ENCODE results near the gene P2RY14.
A peak's percentile ranks its signal among the peaks of the same experiment; 100 is the strongest.

P2RY14 gene

DNA sequence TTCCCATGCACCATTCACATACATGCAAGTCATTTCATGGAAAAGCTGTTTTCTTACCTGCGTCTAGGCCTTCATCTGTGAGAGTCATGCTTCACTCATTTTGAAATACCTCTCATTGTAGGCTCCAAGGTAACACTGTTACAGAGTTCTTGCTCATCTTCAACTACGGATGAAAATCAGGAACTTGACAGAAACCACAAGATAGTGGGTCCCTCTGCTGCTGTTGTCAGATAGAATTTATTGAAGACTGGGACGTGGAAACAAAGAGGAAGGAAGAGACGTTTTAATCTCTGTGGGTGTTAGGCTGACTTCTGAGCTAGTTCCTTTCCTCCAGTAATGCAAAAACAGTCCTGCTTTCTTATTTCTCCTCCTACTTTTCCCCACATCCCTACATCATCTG is at the start of gene P2RY14:
TSS of gene P2RY14 (minus strand) at position 313 of the 400 bp plus-strand sequence. CDS start 64,226 bp downstream, outside the sequence.
- DNase-seq: no peak

DNA sequence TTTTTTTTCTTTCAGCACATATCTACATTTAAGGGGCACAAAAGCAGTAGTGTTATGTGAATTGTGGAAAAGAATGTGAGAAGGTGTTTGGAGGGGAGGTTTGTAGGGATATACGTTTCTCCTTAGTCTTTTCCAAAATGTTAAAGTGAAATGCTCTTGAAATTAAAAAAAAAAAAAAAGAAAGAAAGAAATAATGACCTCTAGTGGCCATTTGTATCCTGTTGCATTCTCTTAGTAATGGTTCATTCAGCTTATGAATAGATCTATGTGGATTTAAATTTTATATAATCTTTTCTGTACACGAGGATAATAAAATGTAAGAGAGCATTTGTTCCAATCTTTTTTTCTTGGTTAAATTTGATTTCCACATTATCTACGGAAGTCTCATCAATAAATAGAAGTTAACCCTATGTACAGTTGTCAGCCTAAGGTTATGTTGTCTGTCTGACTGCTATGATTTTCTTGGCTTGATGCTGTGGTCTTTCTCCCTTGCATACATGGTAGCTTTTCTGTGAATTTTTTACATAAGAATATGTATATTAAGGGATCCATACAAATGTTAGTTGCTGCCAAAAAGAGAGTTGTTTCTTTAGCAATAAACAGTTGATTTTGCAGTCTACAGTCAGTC is 49.3 kb upstream of the P2RY14 start:
- no peak for DNase-seq

DNA sequence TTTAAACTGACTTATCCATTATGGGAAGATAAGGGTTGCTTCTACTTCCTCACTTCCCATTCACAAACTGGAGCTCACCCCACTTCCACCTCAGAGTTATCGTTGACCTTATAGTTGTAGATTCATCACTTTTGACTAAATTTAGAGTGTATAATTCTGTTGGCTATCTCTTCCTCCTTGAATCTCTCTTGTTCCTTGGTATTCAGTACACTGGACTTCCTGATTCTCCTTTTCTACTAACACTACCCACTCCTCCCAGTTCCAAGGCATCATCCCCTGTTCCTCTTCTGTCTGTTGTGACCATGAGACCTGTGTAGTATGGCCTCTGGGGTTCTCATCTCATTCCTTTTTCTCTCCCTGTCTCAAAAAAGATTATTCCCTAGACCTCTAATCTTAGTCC is 44.2 kb upstream of the P2RY14 start:
- no peak for DNase-seq

DNA sequence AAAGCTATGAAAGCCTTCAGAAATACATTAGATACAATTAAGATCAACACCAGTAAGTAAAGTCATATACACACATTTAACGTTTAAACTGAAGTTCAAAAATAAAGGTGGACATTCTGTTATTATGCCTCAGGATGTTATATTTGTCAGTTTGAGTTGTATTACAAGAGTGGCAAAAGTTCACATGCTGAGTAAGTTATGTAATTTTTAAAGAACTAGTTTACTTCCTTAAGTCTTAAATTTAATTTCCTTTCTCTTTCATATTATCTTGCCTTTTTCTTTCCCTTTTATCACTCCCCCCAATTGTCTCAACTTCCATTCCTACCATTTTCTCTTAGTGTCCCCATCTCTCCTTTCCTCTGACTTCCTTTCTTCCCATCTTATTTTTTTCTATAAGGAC is 43.2 kb upstream of the P2RY14 start:
- no peak for DNase-seq

DNA sequence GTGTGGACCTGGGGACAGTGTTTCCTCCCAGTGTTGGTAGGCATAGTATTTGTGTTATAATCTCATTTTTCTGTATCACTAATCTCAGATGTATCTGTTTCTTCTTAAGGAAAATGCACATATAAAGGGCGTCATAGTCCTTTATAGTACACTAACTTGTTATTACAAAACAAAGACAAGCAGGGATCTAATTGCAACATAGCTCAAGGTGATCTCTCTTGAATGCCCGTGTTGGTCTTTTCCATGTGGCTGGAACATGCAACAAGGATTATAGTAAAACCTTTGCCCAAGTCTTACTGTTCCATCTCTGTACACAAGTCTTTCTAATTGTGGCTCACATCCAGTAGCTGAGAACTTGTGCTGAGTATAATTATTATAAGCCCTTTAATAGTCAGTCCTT is 41.8 kb upstream of the P2RY14 start:
- no peak for DNase-seq

DNA sequence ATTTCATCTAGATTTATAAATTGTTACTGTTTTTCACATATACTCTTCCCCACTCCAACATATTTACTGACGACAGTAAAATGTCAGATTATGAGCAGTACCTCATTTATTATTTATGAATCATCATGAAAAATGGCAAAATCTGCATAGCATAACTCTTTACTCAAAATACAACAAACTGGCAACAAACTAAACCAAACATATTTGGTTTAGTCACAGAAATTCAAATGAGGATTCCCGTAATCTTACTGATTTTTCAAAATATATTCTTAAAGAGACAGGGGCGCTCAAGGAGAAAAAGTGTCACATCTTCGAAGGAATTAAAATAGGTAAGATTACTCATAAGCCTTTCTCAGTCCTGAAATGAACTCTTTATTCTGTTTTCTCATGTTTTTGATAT is 41.3 kb upstream of the P2RY14 start:
- DNase-seq: no peak

DNA sequence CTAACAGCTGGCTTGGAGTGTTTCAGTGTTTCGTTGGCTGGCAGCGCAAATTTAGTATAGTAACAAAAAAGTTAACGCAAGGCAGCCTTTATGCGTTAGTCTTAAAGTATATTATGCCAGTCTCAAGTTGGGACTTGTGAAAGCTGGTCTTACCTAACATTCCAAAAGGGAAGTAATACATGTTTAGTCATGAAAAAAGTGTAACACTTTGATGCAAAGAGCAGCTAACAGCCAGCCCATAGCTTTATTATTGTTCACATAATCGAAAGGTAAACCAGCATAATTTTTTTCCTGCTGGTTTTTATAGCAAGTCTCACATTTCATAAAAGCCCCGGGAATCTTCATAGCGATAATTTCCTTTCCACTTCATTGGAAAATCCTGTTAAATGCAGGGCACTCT is 40.6 kb upstream of the P2RY14 start:
- no peak for DNase-seq

DNA sequence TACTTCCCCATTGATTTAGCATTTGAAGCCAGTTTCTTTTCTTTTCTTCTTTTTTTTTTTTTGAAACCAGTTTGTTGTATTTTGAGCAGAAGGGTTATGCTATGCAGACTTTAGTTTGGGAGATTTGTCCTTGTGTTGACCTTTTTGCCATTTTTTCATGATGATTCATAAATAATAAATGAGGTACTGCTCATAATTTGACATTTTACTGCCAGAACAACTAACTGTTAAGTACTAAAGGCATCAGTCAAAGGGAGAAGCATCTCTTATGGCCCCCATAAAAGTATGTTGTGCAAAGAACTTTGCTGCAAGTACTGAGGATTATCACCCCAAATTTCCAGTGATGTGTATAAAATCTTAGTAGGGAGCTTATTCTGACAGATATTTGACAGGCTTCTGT is 40.0 kb upstream of the P2RY14 start:
- no peak for DNase-seq

DNA sequence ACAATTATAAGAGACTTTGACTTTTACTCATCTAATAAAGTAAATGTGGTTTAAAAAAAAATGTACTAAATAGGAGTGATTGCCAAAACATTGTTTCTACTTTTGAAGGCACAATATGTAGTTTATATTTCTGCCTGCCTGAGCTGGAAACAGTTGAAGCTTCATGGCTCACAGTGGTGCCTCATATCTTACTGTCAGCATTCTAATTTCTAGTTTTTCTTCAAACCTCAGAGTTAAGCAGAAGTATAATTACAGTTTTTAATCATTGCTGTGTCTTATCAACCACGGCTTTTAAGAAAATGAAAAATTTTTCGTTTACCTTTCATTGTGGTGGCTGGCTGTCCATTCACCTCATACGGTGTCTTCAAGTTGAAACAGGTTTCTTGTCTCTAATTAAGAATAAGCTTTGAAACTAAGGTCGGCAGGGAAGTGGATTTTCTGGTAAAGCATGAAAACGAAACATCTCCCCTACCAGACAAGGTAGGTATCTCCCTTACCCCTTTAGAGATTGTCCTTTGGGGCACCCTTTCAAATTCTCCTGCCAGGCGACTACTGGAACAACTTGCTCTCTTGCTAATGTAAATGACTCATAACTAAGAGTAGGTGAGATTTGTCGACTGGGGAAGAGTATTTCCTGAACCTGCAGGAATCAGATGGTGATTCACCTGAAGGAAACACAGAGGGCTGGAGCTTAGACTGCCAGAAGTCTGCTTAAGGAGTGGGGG is 38.1 kb upstream of the P2RY14 start, which contains the start of gene GPR87:
TSS of gene GPR87 (minus strand) at position 554 of the 725 bp plus-strand sequence. CDS start 16,720 bp downstream, outside the sequence.
- peak; percentile 46 for DNase-seq

DNA sequence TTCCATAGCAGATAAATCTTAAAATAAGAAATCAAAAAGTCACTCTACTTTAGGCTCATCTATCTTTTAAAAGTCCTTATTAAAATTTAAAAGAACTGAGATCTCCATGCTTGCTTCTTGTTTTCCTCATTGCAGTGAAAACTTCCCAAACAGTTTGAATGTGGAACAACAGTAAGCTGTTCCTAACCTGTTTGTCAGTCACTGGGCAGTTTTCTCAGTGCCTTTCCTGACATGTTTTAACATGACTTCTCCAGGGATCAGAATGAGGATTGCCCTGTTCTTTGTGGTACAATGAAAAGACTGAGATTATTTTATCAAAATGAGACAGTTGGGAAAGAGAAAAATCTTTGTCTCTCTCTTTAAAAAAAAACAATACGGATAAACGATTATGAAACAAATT is 37.5 kb upstream of the P2RY14 start:
- DNase-seq: no peak

DNA sequence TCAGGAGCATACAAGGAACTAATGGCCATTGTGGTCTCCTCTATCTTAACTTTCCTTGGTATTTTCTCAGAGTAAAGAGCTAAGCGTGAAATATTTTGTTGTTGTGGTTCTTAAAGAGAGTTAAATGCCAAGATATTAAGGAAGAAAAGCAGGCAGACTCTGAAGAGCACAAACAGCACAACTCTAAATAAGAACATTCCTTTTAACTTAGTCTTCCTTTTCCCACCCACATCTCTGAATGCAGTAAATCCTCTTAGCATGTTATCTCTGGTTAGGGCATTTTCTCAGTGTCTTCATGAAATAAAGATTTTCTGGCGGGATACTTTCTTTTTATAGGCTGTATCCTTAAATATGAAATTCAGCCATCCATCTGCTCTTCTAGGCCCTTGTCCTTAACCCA is 36.8 kb upstream of the P2RY14 start:
- DNase-seq: no peak

DNA sequence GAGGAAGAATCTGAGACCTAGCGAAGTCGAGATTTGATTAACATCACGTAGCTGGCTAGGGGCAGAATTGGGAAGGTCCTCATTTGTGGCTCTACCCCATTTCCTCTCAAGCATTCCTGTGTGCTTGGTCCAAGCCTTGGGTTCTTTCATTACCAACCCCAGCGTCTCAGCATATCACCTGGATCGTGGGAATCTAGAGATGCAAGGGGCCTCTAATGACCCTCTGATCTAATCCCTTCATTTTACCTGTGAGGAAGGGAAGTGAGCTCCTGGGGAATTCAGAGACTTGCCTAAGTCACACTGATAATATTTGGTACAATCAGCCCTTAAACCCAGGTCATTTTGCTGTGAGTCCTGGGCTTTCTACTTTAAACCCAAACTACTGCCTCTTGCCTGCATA is 36.3 kb upstream of the P2RY14 start:
- DNase-seq: no peak

DNA sequence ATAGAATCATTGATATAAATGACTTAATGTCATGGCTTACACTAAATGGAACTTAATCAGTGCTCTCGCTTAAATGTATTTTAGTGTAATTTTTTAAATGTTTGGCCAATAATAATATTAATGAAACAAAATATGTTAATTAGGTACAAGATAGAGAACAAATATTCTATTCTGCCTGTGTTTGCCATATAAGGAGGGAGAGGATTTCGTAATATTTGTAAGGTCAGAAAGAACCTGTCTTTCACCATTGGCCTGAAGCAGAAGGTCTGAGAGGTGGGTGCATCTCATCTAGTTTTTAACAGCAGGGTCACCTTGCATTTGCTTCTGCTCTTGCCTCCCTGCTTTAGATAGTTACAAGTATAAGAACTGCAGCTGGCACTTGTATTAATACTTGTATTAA is 35.8 kb upstream of the P2RY14 start:
- no peak for DNase-seq

DNA sequence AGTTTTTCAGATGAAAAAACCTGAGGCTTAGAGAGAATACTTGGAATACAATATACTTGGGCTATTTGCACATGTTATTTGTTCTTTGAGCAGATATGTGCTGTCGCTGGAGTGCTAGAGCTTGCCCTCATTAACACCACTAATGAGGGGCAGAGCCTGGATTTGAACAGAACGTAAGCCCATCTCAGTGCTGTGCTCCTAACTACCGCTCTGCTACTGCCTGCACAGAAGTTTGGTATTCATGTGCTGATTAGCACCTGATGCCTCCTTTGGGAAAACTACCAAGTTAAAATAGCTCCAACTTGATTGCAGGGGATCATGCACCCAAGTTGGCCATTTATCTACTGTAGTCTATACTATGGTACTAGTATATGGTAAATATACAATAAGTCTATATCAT is 34.6 kb upstream of the P2RY14 start:
- DNase-seq: no peak

DNA sequence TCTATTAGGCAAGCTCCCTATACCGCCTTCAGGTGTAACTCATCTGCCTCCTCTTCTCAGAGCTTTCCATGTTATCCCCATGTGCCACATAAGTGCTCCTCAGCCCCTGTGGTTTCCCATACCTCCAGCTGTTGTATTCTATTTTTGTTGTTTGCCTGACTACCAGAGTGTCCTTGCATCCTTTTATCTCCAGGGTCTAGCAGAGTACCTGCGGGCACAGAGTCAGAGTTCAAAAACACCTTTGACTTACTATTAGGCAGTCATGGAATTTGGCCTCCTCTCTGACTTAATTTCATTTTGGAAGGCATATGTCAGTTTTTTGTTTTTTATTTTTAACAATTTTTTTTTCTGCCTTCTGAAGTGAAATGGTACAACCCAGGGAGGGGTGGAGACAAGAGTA is 31.2 kb upstream of the P2RY14 start:
- no peak for DNase-seq

DNA sequence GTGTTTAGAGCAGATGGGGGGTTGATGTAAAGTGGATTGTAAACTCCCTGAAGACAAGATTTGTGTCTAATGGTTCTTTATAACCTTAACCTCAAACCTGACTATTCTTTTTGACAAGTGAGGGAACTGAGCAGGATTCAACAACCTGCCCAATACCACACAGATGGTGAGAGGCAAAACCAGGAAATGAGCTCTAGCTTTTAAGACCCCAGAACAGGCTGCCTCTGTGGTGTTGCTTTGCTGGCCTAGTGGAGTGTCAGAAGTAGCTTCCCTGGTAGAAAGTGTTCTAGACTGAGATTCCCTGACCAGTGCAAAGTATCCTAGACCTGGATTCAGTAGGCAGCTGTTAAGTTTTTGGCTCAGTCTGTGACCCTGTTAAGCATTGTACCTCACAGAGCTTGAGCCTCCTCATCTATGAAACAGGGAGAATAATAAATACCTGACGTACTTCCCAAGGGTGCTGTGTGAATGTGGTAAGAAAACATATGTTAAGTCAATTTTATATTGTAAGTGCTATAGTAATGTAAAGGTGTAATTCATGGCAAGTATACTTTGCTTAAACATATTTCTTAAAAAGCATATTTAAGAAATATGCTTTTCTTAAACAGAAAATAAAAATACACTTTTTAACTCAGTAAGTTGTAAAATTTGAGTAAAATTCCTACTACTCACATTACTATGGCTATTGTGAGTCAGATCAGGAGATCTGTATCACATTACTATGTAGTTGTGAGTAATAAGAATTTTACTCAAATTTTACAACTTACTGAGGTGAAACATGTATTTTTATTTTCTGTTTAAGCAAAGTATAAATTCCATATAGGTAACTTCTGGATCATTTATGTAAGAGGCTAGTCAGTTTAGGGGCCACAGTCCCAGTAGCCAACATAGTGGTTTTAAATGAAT is 29.5 kb upstream of the P2RY14 start:
- no peak for DNase-seq

DNA sequence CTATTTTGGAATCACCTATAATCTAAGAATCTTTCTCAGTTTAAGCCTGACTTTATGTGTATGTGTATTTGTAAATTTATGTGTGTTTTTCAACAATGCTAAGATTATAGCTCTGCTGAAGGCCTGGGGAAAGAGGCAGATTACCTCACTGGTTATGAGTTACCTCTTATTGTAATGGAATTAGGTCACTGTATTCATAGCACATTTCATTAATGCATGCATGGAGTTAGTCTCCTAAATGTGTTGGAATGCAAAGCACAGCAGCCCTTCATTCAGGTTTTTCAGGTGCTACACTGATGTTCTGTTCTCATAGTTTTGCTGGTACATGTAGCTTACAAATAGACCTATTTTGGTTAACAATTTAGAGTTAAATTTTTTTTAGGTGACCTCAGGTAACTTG is 28.8 kb upstream of the P2RY14 start:
- no peak for DNase-seq

DNA sequence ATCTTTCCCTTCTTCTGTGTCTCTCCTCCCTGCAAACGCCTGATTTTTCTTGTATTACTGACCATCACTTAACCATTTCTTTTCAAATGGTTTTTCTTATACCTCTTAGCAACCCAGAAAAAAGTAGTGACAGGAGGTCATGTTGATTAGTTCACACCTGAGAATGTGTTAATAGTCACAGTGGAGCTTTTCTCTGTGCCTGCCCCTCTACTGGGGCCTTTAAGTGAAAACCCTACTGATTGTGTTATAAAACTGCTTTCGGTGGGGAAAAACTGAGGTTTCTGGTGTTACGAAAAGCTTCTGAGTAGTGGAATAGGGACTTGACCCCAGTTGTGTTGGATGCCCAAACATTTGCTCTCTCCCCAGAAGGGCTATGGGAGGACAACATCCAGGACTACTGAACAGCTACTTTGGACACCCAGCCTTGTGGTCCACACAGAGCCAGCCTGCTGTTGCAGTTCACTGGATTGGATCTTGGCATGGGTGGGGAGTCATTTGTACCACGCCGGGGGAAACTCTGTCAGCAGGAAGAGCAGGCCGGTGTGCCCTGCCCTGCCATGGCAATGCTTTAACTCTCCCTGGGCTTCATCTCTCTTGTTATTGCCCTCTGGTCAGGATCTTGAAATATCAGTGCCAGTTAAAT is 27.9 kb upstream of the P2RY14 start:
- peak; percentile 15 for DNase-seq

DNA sequence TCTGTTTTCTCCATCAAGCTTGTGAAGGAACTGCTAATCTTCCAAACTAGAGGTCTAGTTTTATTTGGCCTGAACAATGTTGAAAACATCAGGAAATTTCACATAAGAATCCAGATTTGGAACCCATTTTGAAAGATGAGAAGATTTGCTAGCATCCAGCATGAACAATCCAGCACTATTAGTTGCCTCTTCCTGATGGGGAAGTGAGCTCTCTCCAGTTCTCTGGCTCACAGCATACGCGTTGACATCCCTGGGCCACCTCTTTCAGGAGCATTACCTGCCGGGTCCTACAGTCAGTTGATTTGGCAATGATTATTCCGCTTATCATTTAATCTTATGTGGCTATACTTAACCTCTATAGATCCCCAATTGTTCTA is 27.4 kb upstream of the P2RY14 start:
- no peak for DNase-seq

DNA sequence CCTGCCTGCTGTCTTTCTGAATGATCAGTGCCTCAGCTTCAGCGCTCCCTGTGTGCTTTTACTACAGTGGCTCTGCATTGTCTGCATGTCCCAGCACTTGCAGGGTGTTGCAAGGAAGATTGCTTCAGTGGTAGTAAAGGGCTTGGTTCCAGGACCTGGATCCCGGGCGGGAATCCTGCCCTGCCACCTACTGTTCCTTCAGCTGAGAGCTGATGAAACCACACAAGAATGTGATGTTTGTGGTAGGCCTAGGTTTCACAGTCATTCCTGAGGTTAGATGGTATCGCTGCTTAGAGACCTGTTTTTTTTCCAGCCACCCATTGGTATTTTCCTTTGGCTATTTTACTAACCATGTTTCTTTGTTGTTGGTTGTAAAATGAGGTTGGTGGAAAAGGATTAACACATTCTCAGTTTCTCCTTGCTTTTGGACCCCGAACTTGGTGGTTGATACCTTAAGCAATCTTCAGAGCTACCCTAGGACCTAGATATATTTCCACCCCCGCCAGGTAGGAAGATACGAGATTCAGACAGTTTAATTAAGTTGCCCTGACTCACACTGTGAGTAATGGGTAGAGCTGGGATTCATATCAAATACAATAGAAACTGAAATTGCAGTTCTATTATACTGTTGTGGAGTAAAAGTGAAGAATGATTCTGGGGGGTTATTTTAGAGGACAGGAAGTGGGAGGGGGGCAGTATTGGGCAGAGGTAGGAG is 26.9 kb upstream of the P2RY14 start:
- DNase-seq: peak; percentile 53

DNA sequence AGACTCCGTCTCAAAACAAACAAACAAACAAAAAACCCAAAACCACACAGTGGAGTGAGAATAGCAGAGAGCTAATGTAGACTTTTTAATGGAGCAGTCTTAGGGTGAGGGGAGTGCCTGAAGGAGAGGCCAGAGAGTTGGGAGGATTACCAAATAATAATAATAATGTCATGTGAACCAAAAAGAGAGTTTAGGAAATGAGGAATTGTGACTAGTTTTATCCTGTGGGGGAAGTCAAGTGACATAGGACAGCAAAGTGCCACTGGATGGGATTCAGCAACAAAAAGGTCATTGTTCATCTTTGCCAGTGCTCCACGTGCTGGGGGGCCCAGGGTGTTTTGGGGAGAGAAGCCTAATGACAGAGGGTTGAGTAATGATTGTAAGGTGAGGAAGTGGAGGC is 25.4 kb upstream of the P2RY14 start:
- DNase-seq: peak; percentile 46

DNA sequence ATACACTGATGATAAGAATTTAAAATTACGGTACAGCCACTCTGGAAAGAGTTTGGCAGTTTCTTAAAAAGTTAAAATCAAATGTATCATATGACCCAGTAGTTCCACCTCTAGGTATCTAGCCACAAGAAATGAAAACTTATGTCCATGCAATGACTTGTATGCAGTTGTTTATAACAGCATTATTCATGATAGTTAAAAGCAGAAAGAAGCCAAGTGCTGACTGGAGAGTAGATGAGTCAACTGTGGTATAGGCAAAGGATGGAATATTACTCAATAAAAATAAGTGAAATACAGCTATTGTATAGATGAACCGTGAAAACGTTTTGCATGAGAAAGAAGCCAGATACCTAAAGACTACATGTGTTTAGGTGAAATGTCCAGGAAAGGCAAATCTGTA is 23.4 kb upstream of the P2RY14 start:
- DNase-seq: no peak

DNA sequence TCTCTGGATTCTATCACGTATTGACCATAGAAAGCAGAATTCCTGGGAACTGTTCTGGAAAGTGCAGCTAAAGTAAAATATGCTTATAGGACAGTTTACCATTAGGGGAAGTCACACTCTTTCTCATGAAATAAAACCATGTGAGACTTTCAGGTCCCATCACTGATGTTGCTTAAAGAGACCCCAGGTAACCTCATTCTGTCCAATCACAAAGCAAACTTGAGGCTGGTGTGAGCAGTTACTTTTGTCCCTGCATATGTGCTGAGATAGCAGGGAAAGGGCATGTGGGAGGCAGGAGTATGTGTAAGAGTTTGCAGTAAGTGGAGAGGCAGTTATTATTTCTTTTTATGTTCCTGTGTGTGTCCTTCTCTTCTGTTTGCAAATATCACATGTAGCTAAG is 22.2 kb upstream of the P2RY14 start:
- no peak for DNase-seq

Measured in stimulated activated CD4-positive, alpha-beta T cell treated with anti-CD3 and anti-CD28 coated beads, Interleukin-15, amount 100 ng/mL, for 24 hours (primary cell).